CD4-positive, alpha-beta T cell treated with Interleukin-2 at 100 ng/mL for 4 hours (primary cell): ENCODE data around the gene PBRM1.

Experiments
- DNase-seq: peaks from one replicate; pipeline ENCODE4 v3.0.0-alpha.2; 2020; ENCODE audit warnings: low spot score

The PBRM1 gene

GRCh38 chr3:52670621-52671521 is 14.8 kb downstream of the PBRM1 start:
- peak; percentile 73 for DNase-seq

DNA sequence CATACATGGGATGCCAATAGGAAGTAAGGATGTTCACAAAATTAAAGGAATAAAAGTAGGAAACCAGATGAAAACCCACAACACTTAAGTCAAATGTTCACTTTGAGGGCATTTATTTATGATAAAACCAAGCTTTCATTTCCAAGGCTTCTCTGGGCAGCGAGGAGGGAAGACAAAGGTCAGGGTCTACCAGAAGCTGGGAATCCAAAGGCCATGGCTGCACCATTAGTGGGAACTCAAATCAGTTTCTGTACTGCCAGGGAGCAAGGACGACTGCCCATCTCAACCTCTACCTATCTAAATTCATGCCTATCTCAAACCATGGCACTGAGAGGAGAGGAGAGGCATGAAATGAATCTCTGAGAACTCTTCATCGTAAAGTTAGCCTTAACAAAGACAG is 22.6 kb downstream of the PBRM1 start:
- DNase-seq, result no peak

DNA sequence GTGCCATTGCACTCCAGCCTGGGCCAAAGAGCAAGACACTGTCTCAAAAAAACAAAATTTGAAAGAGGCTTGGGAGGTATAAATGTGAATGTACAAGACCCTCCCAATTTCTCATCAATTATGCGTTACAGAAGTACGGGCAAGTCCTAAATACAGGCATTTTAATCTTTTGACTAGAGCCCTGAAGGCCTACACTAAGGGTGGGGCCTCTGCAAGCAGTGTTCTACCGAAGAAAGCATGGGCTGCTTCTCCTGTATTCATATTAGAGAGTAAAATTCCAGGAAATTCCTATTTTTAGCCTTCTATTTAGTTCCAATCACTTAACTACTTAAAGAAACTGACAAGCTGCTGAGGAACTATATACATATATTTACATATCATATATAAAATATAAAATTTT is 25.7 kb downstream of the PBRM1 start:
- no peak for DNase-seq

GRCh38 chr3:52655895-52656294 is 29.8 kb downstream of the PBRM1 start:
- no peak for DNase-seq

GRCh38 chr3:52651592-52651991 is 34.1 kb downstream of the PBRM1 start:
- no peak for DNase-seq

- no peak for DNase-seq
Measured at GRCh38 chr3:52650439-52650838, 35.3 kb downstream of the PBRM1 start.

DNA sequence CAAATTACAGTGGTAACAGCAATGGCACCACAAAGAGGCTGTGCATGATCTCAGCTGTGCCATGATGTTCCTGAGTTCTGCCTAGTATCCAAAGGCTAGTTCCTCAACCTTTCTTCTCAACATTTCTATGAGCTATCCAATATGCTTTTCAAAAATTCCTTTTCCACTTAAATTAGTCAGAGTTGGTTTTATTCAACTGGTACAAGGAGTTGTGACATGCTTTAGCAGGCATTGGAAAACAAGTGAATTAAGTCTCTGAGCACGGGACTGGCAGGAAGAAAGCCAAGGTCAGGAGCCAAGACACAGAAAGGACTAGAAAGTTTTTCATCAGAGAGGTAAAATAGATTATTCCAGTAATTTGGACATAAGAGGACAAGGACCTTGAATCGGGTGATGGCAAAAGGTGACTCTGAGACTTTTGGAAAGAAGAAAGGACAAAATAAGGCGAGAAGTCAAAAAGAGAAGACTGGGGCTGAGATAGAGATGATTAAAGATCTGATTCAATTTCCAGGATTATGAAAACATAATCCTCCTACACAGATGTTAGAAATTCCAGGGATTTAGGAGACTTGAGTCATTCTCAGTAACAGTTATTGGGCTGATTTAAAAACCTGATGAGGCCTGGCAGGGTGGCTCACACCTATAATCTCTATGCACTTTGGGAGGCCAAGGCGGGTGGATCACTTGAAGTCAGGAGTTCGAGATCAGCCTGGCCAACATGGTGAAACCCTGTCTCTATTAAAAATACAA is 36.1 kb downstream of the PBRM1 start:
- DNase-seq, result no peak

- DNase-seq, result no peak
Measured at GRCh38 chr3:52645549-52645948, 40.2 kb downstream of the PBRM1 start.

- DNase-seq, result peak; percentile 5
Measured at GRCh38 chr3:52636673-52637072, 49.0 kb downstream of the PBRM1 start.

- no peak for DNase-seq
Measured at GRCh38 chr3:52633786-52634185, 51.9 kb downstream of the PBRM1 start.

GRCh38 chr3:52625041-52625440 is 60.7 kb downstream of the PBRM1 start:
- DNase-seq, result no peak

DNA sequence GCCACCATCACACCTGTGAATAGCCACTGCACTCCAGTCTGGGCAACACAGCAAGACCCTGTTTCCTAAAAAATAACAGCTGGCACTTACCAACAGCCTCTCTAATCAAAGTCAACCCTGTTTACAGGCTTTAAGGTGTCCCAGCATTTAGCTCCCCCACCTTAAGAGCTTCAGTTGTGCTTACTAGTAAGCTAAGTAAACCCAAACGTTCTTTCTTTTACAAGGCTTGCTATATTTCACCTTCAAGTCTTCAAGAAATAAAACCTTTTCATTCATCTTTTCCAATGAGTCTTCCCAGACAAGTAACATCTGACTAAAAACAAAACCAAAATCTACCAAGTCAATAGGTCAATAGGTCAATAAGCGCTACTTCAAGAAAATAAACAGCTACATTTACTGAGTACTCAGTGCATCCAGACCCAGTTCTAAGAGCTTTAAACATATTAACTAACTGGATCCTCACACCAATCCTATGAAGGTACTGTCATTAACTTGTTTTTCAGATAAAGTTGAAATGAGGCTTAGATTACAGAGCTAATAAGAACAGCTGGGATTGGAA is 62.4 kb downstream of the PBRM1 start:
- DNase-seq, result no peak

- DNase-seq, result no peak
Measured at GRCh38 chr3:52620580-52620979, 65.1 kb downstream of the PBRM1 start.

- DNase-seq, result no peak
Measured at GRCh38 chr3:52615166-52615565, 70.5 kb downstream of the PBRM1 start.

- no peak for DNase-seq
Measured at GRCh38 chr3:52614689-52615088, 71.0 kb downstream of the PBRM1 start.

GRCh38 chr3:52609316-52609815 is 76.3 kb downstream of the PBRM1 start:
- no peak for DNase-seq

DNA sequence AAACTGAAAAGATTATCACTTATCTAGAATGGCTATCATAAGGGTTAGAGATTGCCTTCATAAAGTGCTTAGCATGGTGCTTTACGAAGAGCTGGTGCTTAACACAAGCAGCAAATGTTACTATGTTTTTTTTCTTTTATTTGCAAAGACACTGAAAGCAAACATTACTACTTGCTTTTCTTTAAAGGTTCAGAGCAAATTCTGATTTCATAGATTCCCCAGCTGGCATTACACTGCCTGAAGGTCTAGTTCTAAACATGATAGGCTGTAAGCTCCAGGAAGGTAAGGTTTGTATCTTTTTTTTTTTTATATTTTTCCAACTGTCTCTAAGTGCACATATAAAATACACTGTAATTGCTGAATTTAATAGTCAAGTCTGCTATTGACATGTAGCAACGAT is 77.4 kb downstream of the PBRM1 start:
- DNase-seq, result no peak

GRCh38 chr3:52606373-52607085 is 79.2 kb downstream of the PBRM1 start:
- DNase-seq, result no peak

DNA sequence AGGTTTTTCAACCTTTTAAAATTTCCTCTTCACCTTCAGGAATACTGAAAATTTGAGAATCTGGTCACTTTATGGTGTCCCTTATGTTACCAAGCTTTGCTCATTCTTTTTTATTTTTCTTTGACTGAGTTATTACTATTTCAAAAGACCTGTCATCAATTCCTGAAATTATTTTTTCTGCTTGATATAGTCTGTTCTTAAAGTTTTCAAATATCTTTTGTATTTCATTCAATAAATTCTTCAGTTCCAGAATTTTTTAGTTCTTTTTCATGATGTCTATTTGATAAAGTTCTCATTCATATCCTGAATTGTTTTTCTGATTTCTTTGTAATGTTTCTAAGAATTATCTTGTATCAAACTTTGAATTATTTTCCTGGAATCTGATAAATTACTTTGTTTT is 85.5 kb downstream of the PBRM1 start:
- no peak for DNase-seq

DNA sequence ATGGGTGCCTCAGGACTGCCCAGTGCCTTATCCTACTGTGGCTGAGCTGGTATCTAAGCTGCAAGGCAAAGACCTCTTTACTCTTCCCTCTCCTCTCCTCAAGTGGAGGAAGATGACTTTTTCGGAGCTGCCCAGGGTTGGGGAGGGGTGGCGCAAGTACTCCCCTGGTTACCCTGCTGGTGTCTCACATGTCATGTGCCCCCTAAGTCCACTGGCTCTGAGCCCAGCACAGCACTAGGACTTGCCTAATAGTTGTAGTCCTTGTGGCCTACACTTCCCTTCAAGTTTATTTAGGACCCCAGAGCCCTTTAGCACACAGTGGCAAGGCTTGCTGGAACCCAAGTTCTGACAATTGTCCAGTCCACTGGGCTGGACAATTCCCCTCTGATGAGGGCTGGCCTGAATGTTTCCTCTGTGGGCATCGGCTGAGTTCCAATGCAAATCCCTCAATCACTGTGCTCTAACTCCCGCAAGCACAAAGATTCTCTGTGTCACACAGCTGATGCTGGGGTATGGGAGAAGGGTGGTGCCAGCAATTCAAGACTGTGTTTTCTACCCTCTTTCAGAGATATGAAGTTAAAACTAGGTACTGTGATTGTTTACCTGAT is 89.0 kb downstream of the PBRM1 start:
- DNase-seq, result no peak

GRCh38 chr3:52593103-52593502 is 92.6 kb downstream of the PBRM1 start:
- no peak for DNase-seq
